Left lung (tissue), 10 donors: Measurements from ENCODE around the gene TSHZ2. TPM values are rescaled to one million over a fixed set of nuclear protein-coding genes. Genes with fewer than 3 reads are reported as not detected.

Source experiments
- ATAC-seq: fragments of 200-7000 bp; cut with Tn5 transposase; one replicate; pipeline ENCODE4 v1.9.1; 2020; ENCODE audit warnings: moderate library complexity
- DNase-seq, 4 donors: peaks; one replicate each; pipeline ENCODE4 v3.0.0-alpha.2; 2013 to 2020
- H3K27ac ChIP-seq, 2 donors: fragments of 200-600 bp; sonication (generic) in 1 of 2; one replicate each; pipeline versions ENCODE4 v1.5.0 to v1.8.0; 2020 to 2021
- H3K27me3 ChIP-seq, 2 donors: fragments of 200-600 bp; sonication (generic) in 1 of 2; one replicate each; pipeline versions ENCODE4 v1.5.0 to v1.8.0; 2020 to 2021
- H3K36me3 ChIP-seq, 2 donors: fragments of 200-600 bp; sonication (generic) in 1 of 2; one replicate each; pipeline versions ENCODE4 v1.5.0 to v1.8.0; 2020 to 2021
- H3K4me1 ChIP-seq, 2 donors: fragments of 200-600 bp; one replicate each; pipeline ENCODE4 v1.8.0; 2021
- H3K4me3 ChIP-seq, 2 donors: fragments of 200-600 bp; sonication (generic) in 1 of 2; one replicate each; pipeline versions ENCODE4 v1.5.0 to v1.8.0; 2020 to 2021; ENCODE audit warnings: mild to moderate bottlenecking in 1 of 2
- H3K9me3 ChIP-seq, 2 donors: fragments of 200-600 bp; sonication (generic) in 1 of 2; one replicate each; pipeline versions ENCODE4 v1.5.0 to v1.8.0; 2020 to 2021
- CTCF ChIP-seq, 2 donors: fragments of 200-600 bp; sonication (generic) in 1 of 2; IDR thresholded peaks; one replicate each; pipeline versions ENCODE4 v1.5.0 to v1.8.0; 2021; ENCODE audit warnings: antibody characterized with exemption in 2 of 2
- intact Hi-C, 2 donors: fragments of 100-400 bp; cut with DNase I; formaldehyde crosslinking; loops; one replicate each; pipeline versions ENCODE4 v1.11.2 to v1.14.2; 2022
- polyA plus RNA-seq, 6 donors: library from polyadenylated mRNA; unstranded; fragments of 120-200 nt; gene quantifications; one replicate each; pipeline ENCODE4 v1.2.1, GENCODE V29; 2013; ENCODE audit not compliant: insufficient read length in 6 of 6
- total RNA-seq, 2 donors: library from RNA; stranded (reverse); fragmentation: NEBNext Ultra II Directional; extraction: Animal tissue kit (Norgen Biotek cat#: 25700); gene quantifications; one replicate each; pipeline ENCODE4 v1.2.1, GENCODE V29; 2021
- donor health status: DM: no; HTN: yes; CAD: no.
- donor health status: DM: no; HTN: no; CAD: no.

TSHZ2 gene
- total and polyA plus RNA-seq, 8 donors = 7.6 to 20.7 (median 13.9) TPM

- Histone ChIP-seq H3K27ac (no peak overlapping the region), H3K27me3 (no peaks in the 10 kb centered on the region), H3K4me3 (no peak overlapping the region), H3K4me1 (no peaks in the 10 kb centered on the region), H3K36me3 (no peaks in the 10 kb centered on the region), H3K9me3 (no peaks in the 10 kb centered on the region)
- TF ChIP-seq CTCF (IDR thresholded peaks at IDR 0.05) = no peak
- intact Hi-C loops = no loop called here
- DNase-seq (no peak), ATAC-seq (no peak)
Measured at GRCh38 chr20:53061192-53062108, 89.3 kb downstream of the TSHZ2 start.

GRCh38 chr20:53064935-53065334, 92.8 kb downstream of the TSHZ2 start:
- no peaks in the 10 kb centered on the region for H3K27me3 ChIP-seq
- H3K4me3 ChIP-seq = no peak overlapping the region
- intact Hi-C loops = no loop called here
- no peaks in the 10 kb centered on the region for H3K9me3 ChIP-seq
- H3K36me3 ChIP-seq = no peaks in the 10 kb centered on the region
- H3K4me1 ChIP-seq = no peaks in the 10 kb centered on the region
- DNase-seq (no peak), ATAC-seq (no peak)
- H3K27ac ChIP-seq = no peak overlapping the region
- TF ChIP-seq CTCF (IDR thresholded peaks at IDR 0.05) = no peak

- intact Hi-C loops = no loop called here
- TF ChIP-seq CTCF (IDR thresholded peaks at IDR 0.05) = no peak
- no peak overlapping the region for H3K27ac ChIP-seq
- no peaks in the 10 kb centered on the region for H3K36me3 ChIP-seq
- no peak overlapping the region for H3K4me3 ChIP-seq
- ATAC-seq (no peak), DNase-seq (no peak)
- peaks cover 0 to 14% of the 10 kb centered on the region in 2 donors for H3K27me3 ChIP-seq
- H3K4me1 ChIP-seq = no peaks in the 10 kb centered on the region
- H3K9me3 ChIP-seq = no peaks in the 10 kb centered on the region
Measured at GRCh38 chr20:53068241-53068640, 96.1 kb downstream of the TSHZ2 start.

- intact Hi-C loops = no loop called here
- no peak for ATAC-seq
- DNase-seq = no peak
Measured at GRCh38 chr20:53069132-53069531, 97.0 kb downstream of the TSHZ2 start.

More at GRCh38 chr20:53069132-53069531, 97.0 kb downstream of the TSHZ2 start:
- Histone ChIP-seq H3K27me3 (peaks cover 0 to 14% of the 10 kb centered on the region in 2 donors), H3K36me3 (no peaks in the 10 kb centered on the region), H3K9me3 (no peaks in the 10 kb centered on the region), H3K4me3 (no peak overlapping the region), H3K27ac (no peak overlapping the region), H3K4me1 (no peaks in the 10 kb centered on the region)
- no peak for TF ChIP-seq CTCF (IDR thresholded peaks at IDR 0.05)
